GM23338 (cell line): Measurements from ENCODE around the gene RNASEH2C. TPM values are rescaled to one million over a fixed set of nuclear protein-coding genes. Genes with fewer than 3 reads are reported as not detected.

Experiments
- ATAC-seq: fragments of 200-7000 bp; cut with Tn5 transposase; 3 replicates; pipeline ENCODE4 v1.9.1; 2020
- DNase-seq: peaks from one replicate; pipeline ENCODE4 v3.0.0-alpha.2; 2015; ENCODE audit warnings: low spot score
- H2AFZ ChIP-seq: fragments of 200-600 bp; sonication (generic); 2 replicates; pipeline ENCODE4 v1.8.0; 2016; ENCODE audit warnings: antibody characterized with exemption, mild to moderate bottlenecking, moderate library complexity
- H3F3A ChIP-seq: fragments of 200-600 bp; sonication (generic); replicated peaks from 2 replicates; pipeline ENCODE4 v1.8.0; 2017; ENCODE audit warnings: antibody characterized with exemption, mixed run types, low read depth
- H3K27ac ChIP-seq: fragments of 200-600 bp; sonication (generic); 2 replicates; pipeline ENCODE4 v1.6.1; 2016; ENCODE audit warnings: low read depth
- H3K27me3 ChIP-seq: fragments of 200-600 bp; sonication (generic); 2 replicates; pipeline ENCODE4 v1.8.0; 2016; ENCODE audit warnings: mild to moderate bottlenecking, mixed run types, moderate library complexity; ENCODE audit not compliant: insufficient read depth
- H3K36me3 ChIP-seq: fragments of 200-600 bp; sonication (generic); 2 replicates; pipeline ENCODE4 v1.8.0; 2016; ENCODE audit warnings: mild to moderate bottlenecking; ENCODE audit not compliant: insufficient read depth
- H3K4me1 ChIP-seq: fragments of 200-600 bp; sonication (generic); 2 replicates; pipeline ENCODE4 v1.8.0; 2016; ENCODE audit warnings: mild to moderate bottlenecking, moderate library complexity; ENCODE audit not compliant: insufficient read depth
- H3K4me2 ChIP-seq: fragments of 200-600 bp; sonication (generic); 2 replicates; pipeline ENCODE4 v1.7.1; 2017; ENCODE audit warnings: mixed run types
- H3K4me3 ChIP-seq: fragments of 200-600 bp; sonication (generic); 2 replicates; pipeline ENCODE4 v1.6.1; 2016; ENCODE audit warnings: mixed run types
- H3K79me2 ChIP-seq: fragments of 200-600 bp; sonication (generic); replicated peaks from 2 replicates; pipeline ENCODE4 v1.8.0; 2017; ENCODE audit warnings: mild to moderate bottlenecking; ENCODE audit not compliant: insufficient read depth
- H3K9me2 ChIP-seq: fragments of 200-600 bp; sonication (generic); 2 replicates; pipeline ENCODE4 v1.8.0; 2017; ENCODE audit not compliant: insufficient read depth
- H4K20me1 ChIP-seq: fragments of 200-600 bp; sonication (generic); replicated peaks from 2 replicates; pipeline ENCODE4 v1.8.0; 2017; ENCODE audit warnings: mild to moderate bottlenecking; ENCODE audit not compliant: insufficient read depth
- H3K27ac Mint-ChIP-seq: 2 replicates; pipeline ENCODE4 v1.8.0; 2020; ENCODE audit warnings: inconsistent platforms, mild to moderate bottlenecking, moderate library complexity, mixed read lengths
- H3K27me3 Mint-ChIP-seq: 3 replicates; pipeline ENCODE4 v1.8.0; 2022; ENCODE audit warnings: low read depth, mild to moderate bottlenecking, moderate library complexity, mixed read lengths, inconsistent platforms; ENCODE audit not compliant: insufficient read depth, poor library complexity
- H3K36me3 Mint-ChIP-seq: 3 replicates; pipeline ENCODE4 v1.8.0; 2021; ENCODE audit warnings: low read depth, mild to moderate bottlenecking, inconsistent platforms, moderate library complexity, mixed read lengths
- H3K4me1 Mint-ChIP-seq: 3 replicates; pipeline ENCODE4 v1.8.0; 2020; ENCODE audit warnings: mild to moderate bottlenecking, inconsistent platforms, mixed read lengths
- H3K4me3 Mint-ChIP-seq: 3 replicates; pipeline ENCODE4 v1.8.0; 2021; ENCODE audit warnings: moderate library complexity, mild to moderate bottlenecking, inconsistent platforms, mixed read lengths
- H3K9me3 Mint-ChIP-seq: 3 replicates; pipeline ENCODE4 v1.8.0; 2020; ENCODE audit warnings: moderate library complexity, mild to moderate bottlenecking, inconsistent platforms, mixed read lengths
- EZH2phosphoT487 ChIP-seq: fragments of 200-600 bp; sonication (generic); IDR thresholded peaks from one replicate; pipeline ENCODE4 v1.8.1; 2018; ENCODE audit warnings: antibody characterized with exemption; ENCODE audit not compliant: unreplicated experiment
- JUNB ChIP-seq: IDR thresholded peaks from one replicate; pipeline ENCODE4 v1.6.1; 2016; ENCODE audit warnings: antibody characterized with exemption; ENCODE audit not compliant: unreplicated experiment
- STAT1 ChIP-seq: IDR thresholded peaks from one replicate; pipeline ENCODE4 v1.6.1; 2016; ENCODE audit warnings: antibody characterized with exemption; ENCODE audit not compliant: unreplicated experiment
- ZNF331 ChIP-seq: fragments of 250-450 bp; sonication (Bioruptor Pico); IDR thresholded peaks from 2 replicates; pipeline ENCODE4 v1.5.0; 2020; ENCODE audit warnings: low read depth, mild to moderate bottlenecking, moderate library complexity
- ZNF462 ChIP-seq: fragments of 250-450 bp; sonication (Bioruptor Pico); IDR thresholded peaks from 2 replicates; pipeline ENCODE4 v1.5.0; 2020; ENCODE audit warnings: mild to moderate bottlenecking, moderate library complexity
- polyA plus RNA-seq: library from polyadenylated mRNA; unstranded; fragments of >200 nt; fragmentation: Nextera tagmentation; extraction: Ambion mirVana; gene quantifications from 2 replicates; pipeline ENCODE4 v1.2.1, GENCODE V29; 2016
- total RNA-seq: library from RNA; depleted of rRNA; stranded (reverse); fragments of >200 nt; shearing (Covaris generic); gene quantifications from 2 replicates; pipeline ENCODE4 v1.2.3, GENCODE V29; 2014
- TF ChIP-seq, protein P1 (sequence below): IDR thresholded peaks from 2 replicates; pipeline ENCODE4 v1.6.1; 2016; ENCODE audit warnings: antibody characterized with exemption

Gene RNASEH2C
- total and polyA plus RNA-seq, 2 experiments from 2014 or later: 37.8 to 73.2 TPM

DNA sequence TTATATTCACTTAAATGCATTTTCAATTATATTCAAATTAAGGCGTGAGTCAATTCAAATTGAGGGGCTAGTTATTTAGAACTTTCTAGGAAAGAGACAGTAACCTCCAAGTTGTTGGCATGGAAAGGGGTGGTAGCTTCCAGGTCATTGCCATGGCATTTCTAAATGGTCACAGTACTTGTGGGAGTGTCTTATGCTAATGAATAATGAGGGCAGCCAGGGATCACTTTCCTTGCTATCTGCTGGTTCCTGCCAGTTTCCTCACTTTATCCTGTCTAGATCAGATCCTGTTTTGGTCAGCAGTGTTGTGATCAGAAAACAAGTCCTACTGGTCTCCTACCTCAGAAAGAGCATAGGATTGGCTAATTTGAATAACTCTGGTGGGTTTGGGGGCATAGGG is 21.8 kb upstream of the RNASEH2C start:
- H3K4me1 Mint-ChIP-seq: no peaks in the 10 kb centered on the region; the same call in 2 of the 3 replicates
- H3K27ac Mint-ChIP-seq: no peak overlapping the region
- no peak overlapping the region for H3K4me3 Mint-ChIP-seq
- Histone ChIP-seq H3K36me3 (no peaks in the 10 kb centered on the region), H3K27ac (no peak overlapping the region), H3K79me2 (no peaks in the 10 kb centered on the region), H3K4me2 (no peak overlapping the region), H4K20me1 (no peaks in the 10 kb centered on the region), H2AFZ (no peak overlapping the region), H3K4me1 (no peaks in the 10 kb centered on the region), H3F3A (no peaks in the 10 kb centered on the region), H3K4me3 (no peak overlapping the region), H3K9me2 (no peaks in the 10 kb centered on the region), H3K27me3 (no peaks in the 10 kb centered on the region)
- DNase-seq: no peak
- H3K9me3 Mint-ChIP-seq: peaks cover 27% of the 10 kb centered on the region
- peaks cover 3% of the 10 kb centered on the region for H3K27me3 Mint-ChIP-seq
- TF ChIP-seq ZNF462 (CRISPR knock-in tag) (no peak), STAT1 (no peak), EZH2phosphoT487 (no peak), JUNB (no peak), ZNF331 (CRISPR knock-in tag) (no peak)
- H3K36me3 Mint-ChIP-seq: 0 out of 3 replicates have a peak, but pooled peaks cover 3% of the 10 kb centered on the region
- ATAC-seq: no peak

- Histone ChIP-seq H3K79me2 (no peaks in the 10 kb centered on the region), H3K4me1 (no peaks in the 10 kb centered on the region), H3K4me3 (no peak overlapping the region), H2AFZ (no peak overlapping the region), H3F3A (no peaks in the 10 kb centered on the region), H3K4me2 (no peak overlapping the region), H4K20me1 (no peaks in the 10 kb centered on the region), H3K9me2 (no peaks in the 10 kb centered on the region), H3K36me3 (0 out of 2 replicates have a peak, but pooled peaks cover 5% of the 10 kb centered on the region), H3K27ac (no peak overlapping the region), H3K27me3 (no peaks in the 10 kb centered on the region)
- Mint-ChIP-seq H3K4me1 (no peaks in the 10 kb centered on the region; the same call in 2 of the 3 replicates), H3K9me3 (peaks cover 37% of the 10 kb centered on the region), H3K27me3 (peaks cover 3% of the 10 kb centered on the region), H3K4me3 (no peak overlapping the region), H3K27ac (no peak overlapping the region), H3K36me3 (peaks cover 7% of the 10 kb centered on the region; the same call in 1 of the 3 replicates)
- ATAC-seq: no peak
- DNase-seq: no peak
- TF ChIP-seq, protein P1, sequence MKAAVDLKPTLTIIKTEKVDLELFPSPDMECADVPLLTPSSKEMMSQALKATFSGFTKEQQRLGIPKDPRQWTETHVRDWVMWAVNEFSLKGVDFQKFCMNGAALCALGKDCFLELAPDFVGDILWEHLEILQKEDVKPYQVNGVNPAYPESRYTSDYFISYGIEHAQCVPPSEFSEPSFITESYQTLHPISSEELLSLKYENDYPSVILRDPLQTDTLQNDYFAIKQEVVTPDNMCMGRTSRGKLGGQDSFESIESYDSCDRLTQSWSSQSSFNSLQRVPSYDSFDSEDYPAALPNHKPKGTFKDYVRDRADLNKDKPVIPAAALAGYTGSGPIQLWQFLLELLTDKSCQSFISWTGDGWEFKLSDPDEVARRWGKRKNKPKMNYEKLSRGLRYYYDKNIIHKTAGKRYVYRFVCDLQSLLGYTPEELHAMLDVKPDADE: no peak
Observed at GRCh38 chr11:65741185-65741584, 20.6 kb upstream of the RNASEH2C start.
